Mesenchymal stem cell (in vitro differentiated cells and primary cell): Measurements from ENCODE around the gene LRP4.

Experiments used
- DNase-seq: peaks from one replicate; pipeline ENCODE4 v3.0.0-alpha.2; 2013
- H2AFZ ChIP-seq: one replicate; pipeline ENCODE4 v1.6.1; 2013; ENCODE audit warnings: low read depth, mild to moderate bottlenecking, control low read depth, inconsistent platforms, low read length, moderate library complexity
- H2AK5ac ChIP-seq: 2 replicates; pipeline ENCODE4 v1.6.1; 2013; ENCODE audit warnings: low read length, moderate library complexity, mild to moderate bottlenecking, inconsistent platforms; ENCODE audit not compliant: severe bottlenecking
- H2BK120ac ChIP-seq: one replicate; pipeline ENCODE4 v1.6.1; 2013; ENCODE audit warnings: low read depth, mild to moderate bottlenecking, inconsistent platforms, low read length, moderate library complexity
- H2BK12ac ChIP-seq, 2 experiments: one replicate each; pipeline ENCODE4 v1.6.1; 2013; ENCODE audit warnings: inconsistent platforms in 2 of 2, low read length in 2 of 2, mild to moderate bottlenecking in 2 of 2, moderate library complexity in 2 of 2, control low read depth in 1 of 2
- H2BK15ac ChIP-seq: one replicate; pipeline ENCODE4 v1.6.1; 2013; ENCODE audit warnings: mild to moderate bottlenecking, low read depth, inconsistent platforms; ENCODE audit not compliant: poor library complexity, severe bottlenecking
- H2BK5ac ChIP-seq: 2 replicates; pipeline ENCODE4 v1.6.1; 2013; ENCODE audit warnings: low read depth, mild to moderate bottlenecking, low read length, control low read depth, inconsistent platforms; ENCODE audit not compliant: poor library complexity, severe bottlenecking
- H3K14ac ChIP-seq, 2 experiments: one replicate each; pipeline ENCODE4 v1.6.1; 2013; ENCODE audit warnings: inconsistent platforms in 2 of 2, low read length in 2 of 2, control low read depth in 1 of 2, mild to moderate bottlenecking in 1 of 2, moderate library complexity in 1 of 2
- H3K18ac ChIP-seq, 2 experiments: one replicate each; pipeline ENCODE4 v1.6.1; 2013; ENCODE audit warnings: inconsistent platforms in 2 of 2, low read length in 2 of 2, control low read depth in 1 of 2, low read depth in 1 of 2, mild to moderate bottlenecking in 1 of 2
- H3K23ac ChIP-seq, 2 experiments: one replicate each; pipeline ENCODE4 v1.6.1; 2013; ENCODE audit warnings: inconsistent platforms in 2 of 2, low read length in 2 of 2, mild to moderate bottlenecking in 2 of 2, moderate library complexity in 2 of 2, control low read depth in 1 of 2
- H3K27ac ChIP-seq: 2 replicates; pipeline ENCODE4 v1.5.1; 2013; ENCODE audit warnings: mild to moderate bottlenecking, moderate library complexity, low read length, control low read depth, inconsistent platforms; ENCODE audit not compliant: poor library complexity, severe bottlenecking
- H3K27me3 ChIP-seq, 2 experiments: 2 replicates each; pipeline versions ENCODE4 v1.6.1 to v1.7.0; 2013; ENCODE audit warnings: low read length in 2 of 2, mild to moderate bottlenecking in 2 of 2, moderate library complexity in 2 of 2, control low read depth in 1 of 2, inconsistent platforms in 1 of 2; ENCODE audit not compliant: control insufficient read depth in 1 of 2, insufficient read depth in 1 of 2
- H3K36me3 ChIP-seq, 2 experiments: 2 replicates each; pipeline versions ENCODE4 v1.6.1 to v1.7.0; 2013; ENCODE audit warnings: low read length in 2 of 2, control low read depth in 1 of 2, inconsistent platforms in 1 of 2, low read depth in 1 of 2, mild to moderate bottlenecking in 1 of 2; ENCODE audit not compliant: insufficient read depth in 2 of 2, control insufficient read depth in 1 of 2
- H3K4ac ChIP-seq, 2 experiments: one replicate each; pipeline ENCODE4 v1.6.1; 2013; ENCODE audit warnings: inconsistent platforms in 2 of 2, low read length in 2 of 2, mild to moderate bottlenecking in 2 of 2, moderate library complexity in 2 of 2, control low read depth in 1 of 2, low read depth in 1 of 2
- H3K4me1 ChIP-seq: 2 replicates; pipeline ENCODE4 v1.6.1; 2013; ENCODE audit warnings: low read depth, low read length, control low read depth; ENCODE audit not compliant: control insufficient read depth, insufficient read depth
- H3K4me2 ChIP-seq: 2 replicates; pipeline ENCODE4 v1.6.1; 2013; ENCODE audit warnings: low read length, mild to moderate bottlenecking, inconsistent platforms; ENCODE audit not compliant: poor library complexity, severe bottlenecking
- H3K4me3 ChIP-seq, 2 experiments: 2 replicates each; pipeline versions ENCODE4 v1.5.1 to v1.7.0; 2013; ENCODE audit warnings: low read length in 2 of 2, mild to moderate bottlenecking in 2 of 2, control low read depth in 1 of 2, low read depth in 1 of 2; ENCODE audit not compliant: insufficient read depth in 1 of 2
- H3K79me1 ChIP-seq: replicated peaks from 2 replicates; pipeline ENCODE4 v1.6.1; 2013; ENCODE audit warnings: mild to moderate bottlenecking, control low read depth, low read length, inconsistent platforms; ENCODE audit not compliant: poor library complexity, severe bottlenecking
- H3K9ac ChIP-seq: 2 replicates; pipeline ENCODE4 v1.7.0; 2013; ENCODE audit warnings: mild to moderate bottlenecking, low read length, moderate library complexity
- H3K9me3 ChIP-seq: 2 replicates; pipeline ENCODE4 v1.7.0; 2013; ENCODE audit warnings: mild to moderate bottlenecking, low read length; ENCODE audit not compliant: control insufficient read depth
- H4K8ac ChIP-seq: one replicate; pipeline ENCODE4 v1.6.1; 2013; ENCODE audit warnings: inconsistent platforms, mild to moderate bottlenecking, low read length, moderate library complexity
- H4K91ac ChIP-seq: one replicate; pipeline ENCODE4 v1.6.1; 2013; ENCODE audit warnings: mild to moderate bottlenecking, low read length, inconsistent platforms
- WGBS: methylation state at CpG from one replicate; pipeline ENCODE4 v1.1.7; 2013; ENCODE audit warnings: mixed read lengths; 5-methylcytosine and 5-hydroxymethylcytosine counted together

Gene LRP4

GRCh38 chr11:46855167-46855566 is 63.2 kb downstream of the LRP4 start:
- Histone ChIP-seq H2BK15ac (no peak overlapping the region), H3K18ac (no peak overlapping the region), H3K9me3 (no peaks in the 10 kb centered on the region), H3K4ac (no peak overlapping the region), H3K36me3 (peaks cover 16 to 25% of the 10 kb centered on the region in 2 experiments), H3K4me1 (no peaks in the 10 kb centered on the region), H4K91ac (no peak overlapping the region), H3K27me3 (no peaks in the 10 kb centered on the region), H3K14ac (no peak overlapping the region), H3K27ac (no peak overlapping the region), H3K79me1 (no peaks in the 10 kb centered on the region), H2AFZ (no peak overlapping the region), H2BK5ac (no peak overlapping the region), H3K23ac (no peak overlapping the region), H2BK12ac (no peak overlapping the region), H3K4me3 (no peak overlapping the region), H2AK5ac (no peak overlapping the region), H2BK120ac (no peak overlapping the region), H3K9ac (no peak overlapping the region), H3K4me2 (no peak overlapping the region), H4K8ac (no peak overlapping the region)
- WGBS = 92% methylated on average over 2 of the region's 3 CpGs
- no peak for DNase-seq

DNA sequence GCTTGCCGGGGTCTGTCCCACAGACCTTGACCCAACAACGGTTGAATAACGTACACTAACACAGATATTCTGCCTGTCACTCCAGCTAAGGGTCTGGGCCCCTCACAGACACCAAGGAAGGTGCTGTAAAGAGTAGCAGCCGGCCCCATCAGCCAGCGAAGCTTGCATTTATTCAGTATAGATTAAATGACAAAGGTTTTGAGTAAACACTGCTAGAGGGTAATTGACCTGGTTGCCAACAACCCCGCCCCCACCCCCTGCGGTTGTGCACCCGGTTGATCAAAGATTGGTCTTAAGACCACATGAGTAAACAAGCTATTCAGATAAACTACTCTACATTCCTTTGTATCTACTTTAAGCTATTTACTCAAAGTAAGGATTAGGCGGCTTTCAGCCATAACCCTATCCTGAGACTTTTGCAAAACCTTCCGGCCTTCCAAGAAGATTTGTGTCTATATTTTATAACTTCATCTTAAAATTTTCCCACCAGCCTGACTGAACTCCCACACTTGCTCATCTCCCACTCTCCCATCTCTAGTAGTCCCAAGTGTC is 67.4 kb downstream of the LRP4 start:
- Histone ChIP-seq H3K4ac (no peak overlapping the region), H2BK120ac (no peak overlapping the region), H3K79me1 (no peaks in the 10 kb centered on the region), H2BK5ac (no peak overlapping the region), H3K4me1 (no peaks in the 10 kb centered on the region), H2AK5ac (no peak overlapping the region), H3K14ac (no peak overlapping the region), H3K9ac (no peak overlapping the region), H2AFZ (no peak overlapping the region), H3K36me3 (peaks cover 0 to 2% of the 10 kb centered on the region in 2 experiments), H3K4me3 (no peak overlapping the region), H2BK12ac (no peak overlapping the region), H4K91ac (no peak overlapping the region), H3K27me3 (no peaks in the 10 kb centered on the region), H2BK15ac (no peak overlapping the region), H3K18ac (no peak overlapping the region), H4K8ac (no peak overlapping the region), H3K23ac (no peak overlapping the region), H3K27ac (no peak overlapping the region), H3K4me2 (no peak overlapping the region), H3K9me3 (no peaks in the 10 kb centered on the region)
- no peak for DNase-seq
- WGBS = 87% methylated on average over 10 of the region's 10 CpGs

- WGBS = 98% methylated on average over 1 of the region's 1 CpG
These were observed 68.7 kb downstream of the LRP4 start for GRCh38 chr11:46849631-46850030.

DNA sequence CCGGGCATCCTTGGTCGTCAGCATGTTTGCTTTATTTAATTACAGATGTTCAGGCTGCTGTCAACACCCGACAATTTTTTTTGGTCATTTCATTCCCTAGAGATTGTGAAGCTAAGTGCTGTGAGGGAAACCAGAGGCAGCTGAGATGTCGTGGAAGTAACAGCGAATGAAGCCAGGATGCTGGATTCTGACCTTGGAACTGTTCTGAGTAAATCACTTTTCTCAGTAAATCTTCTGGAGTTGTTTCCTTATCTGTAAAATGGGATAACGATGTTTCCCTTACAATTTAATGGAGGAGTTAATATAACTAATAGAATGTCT is 71.9 kb downstream of the LRP4 start:
- Histone ChIP-seq H3K79me1 (no peaks in the 10 kb centered on the region), H3K4me1 (peaks cover 3% of the 10 kb centered on the region), H3K9me3 (no peaks in the 10 kb centered on the region), H3K4me2 (peak overlapping the region; percentile 85), H2AK5ac (no peak overlapping the region), H2BK120ac (no peak overlapping the region), H2BK15ac (peak overlapping the region; percentile 23), H2BK12ac (no peak overlapping the region), H3K27ac (no peak overlapping the region), H4K91ac (no peak overlapping the region), H2BK5ac (no peak overlapping the region), H3K9ac (peak overlapping the region; percentile 99), H3K36me3 (no peaks in the 10 kb centered on the region), H3K4me3 (peak overlapping the region; percentile 98 to 100), H3K14ac (no peak overlapping the region), H4K8ac (no peak overlapping the region), H2AFZ (no peak overlapping the region), H3K23ac (no peak overlapping the region), H3K4ac (no peak overlapping the region), H3K18ac (no peak overlapping the region), H3K27me3 (no peaks in the 10 kb centered on the region)
- 8% methylated on average over 3 of the region's 6 CpGs for WGBS
- DNase-seq = no peak

More at GRCh38 chr11:46849631-46850030, 68.7 kb downstream of the LRP4 start:
- Histone ChIP-seq H3K27ac (no peak overlapping the region), H2BK15ac (no peak overlapping the region), H3K9ac (no peak overlapping the region), H4K8ac (no peak overlapping the region), H4K91ac (no peak overlapping the region), H2AK5ac (no peak overlapping the region), H3K36me3 (no peaks in the 10 kb centered on the region), H2BK120ac (no peak overlapping the region), H2AFZ (no peak overlapping the region), H3K27me3 (no peaks in the 10 kb centered on the region), H2BK12ac (no peak overlapping the region), H3K4ac (no peak overlapping the region), H3K9me3 (no peaks in the 10 kb centered on the region), H3K4me3 (no peak overlapping the region), H3K14ac (no peak overlapping the region), H2BK5ac (no peak overlapping the region), H3K4me1 (no peaks in the 10 kb centered on the region), H3K79me1 (no peaks in the 10 kb centered on the region), H3K18ac (no peak overlapping the region), H3K23ac (no peak overlapping the region), H3K4me2 (no peak overlapping the region)
- DNase-seq = no peak
